GM19397 (cell line): ENCODE measurements around the gene SEMA3C.

Experiments
- ATAC-seq: cut with Tn5 transposase; IDR thresholded peaks from one replicate; pipeline ENCODE4 v1.9.1; 2021; ENCODE audit warnings: mild to moderate bottlenecking, moderate library complexity; ENCODE audit not compliant: unreplicated experiment

Gene SEMA3C

GRCh38 chr7:80708123-80708522 lies 210.7 kb downstream of the SEMA3C start:
- ATAC-seq, result no peak

DNA sequence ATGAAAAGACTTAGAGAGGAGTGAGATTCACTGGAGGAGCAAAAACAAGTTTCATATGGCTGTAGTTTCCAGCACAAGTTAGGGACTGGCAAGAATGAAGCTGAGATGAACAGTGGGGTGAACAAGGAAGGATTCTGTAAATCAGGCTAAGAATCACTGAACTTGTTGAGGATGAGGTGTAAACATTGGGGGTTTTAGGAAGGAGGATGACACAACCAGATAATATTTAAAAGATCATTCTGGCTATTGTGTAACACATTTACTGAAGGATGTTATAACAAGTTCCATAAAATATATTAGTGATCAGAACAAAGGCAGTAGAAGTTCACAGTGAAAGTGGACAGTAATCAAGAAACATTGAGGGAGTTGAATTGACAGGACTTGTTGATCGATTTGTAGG lies 211.5 kb downstream of the SEMA3C start:
- ATAC-seq, result no peak

DNA sequence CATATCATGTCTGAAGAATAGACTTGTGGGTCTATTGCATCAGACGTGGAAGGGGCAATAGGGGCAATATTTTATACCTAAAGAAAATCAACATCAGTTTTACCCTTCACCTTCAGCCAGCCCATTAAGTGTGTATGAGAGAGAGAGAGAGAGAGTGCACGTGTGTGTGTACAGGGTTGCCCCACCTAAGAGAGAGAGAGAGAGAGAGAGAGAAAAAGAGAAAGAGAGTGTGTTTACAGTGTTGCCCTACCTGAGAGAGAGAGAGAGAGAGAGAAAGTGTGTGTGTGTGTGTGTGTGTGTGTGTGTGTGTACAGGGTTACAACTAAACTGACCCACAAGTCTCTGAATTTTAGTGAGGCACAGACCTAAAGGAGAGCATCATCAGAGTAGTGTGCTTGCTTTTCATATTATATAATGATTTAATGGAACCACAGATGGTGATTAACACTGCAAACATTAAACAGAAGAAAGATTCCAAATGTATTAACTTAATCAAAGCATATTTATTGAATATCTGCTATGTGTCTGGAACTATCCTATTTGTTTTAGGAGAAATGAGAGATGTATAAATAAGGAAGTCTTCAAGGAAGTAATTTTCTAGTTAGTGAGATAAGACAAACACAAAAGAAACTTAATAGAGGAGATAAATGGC lies 213.6 kb downstream of the SEMA3C start:
- ATAC-seq, result no peak

- ATAC-seq, result no peak
These were observed 215.6 kb downstream of the SEMA3C start for GRCh38 chr7:80703272-80703671.

DNA sequence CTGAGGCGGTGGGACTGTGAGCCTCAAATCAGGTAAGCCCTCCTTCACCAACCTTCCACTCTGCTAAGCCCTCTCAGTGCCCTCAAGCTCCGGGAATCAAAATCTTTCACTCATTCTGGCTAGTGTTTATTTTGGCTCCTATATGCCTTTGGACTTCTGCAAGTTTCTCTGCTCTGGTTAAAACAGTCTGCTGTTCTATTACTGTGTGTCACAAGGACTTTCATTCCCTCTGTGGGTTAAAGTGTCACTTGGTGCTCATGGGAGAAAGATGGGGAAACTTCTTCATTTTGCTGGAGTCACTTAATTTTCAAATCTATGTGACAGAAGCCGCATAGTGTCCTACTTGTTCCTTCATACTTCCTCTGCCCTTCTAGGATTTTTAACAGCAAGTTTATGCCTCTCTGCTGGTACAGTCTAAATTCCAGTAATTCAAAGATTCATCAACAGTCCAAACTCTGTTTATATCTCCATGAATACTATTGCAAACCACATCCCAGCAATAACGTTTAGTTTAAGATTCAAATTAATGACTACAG lies 219.1 kb downstream of the SEMA3C start:
- no peak for ATAC-seq

DNA sequence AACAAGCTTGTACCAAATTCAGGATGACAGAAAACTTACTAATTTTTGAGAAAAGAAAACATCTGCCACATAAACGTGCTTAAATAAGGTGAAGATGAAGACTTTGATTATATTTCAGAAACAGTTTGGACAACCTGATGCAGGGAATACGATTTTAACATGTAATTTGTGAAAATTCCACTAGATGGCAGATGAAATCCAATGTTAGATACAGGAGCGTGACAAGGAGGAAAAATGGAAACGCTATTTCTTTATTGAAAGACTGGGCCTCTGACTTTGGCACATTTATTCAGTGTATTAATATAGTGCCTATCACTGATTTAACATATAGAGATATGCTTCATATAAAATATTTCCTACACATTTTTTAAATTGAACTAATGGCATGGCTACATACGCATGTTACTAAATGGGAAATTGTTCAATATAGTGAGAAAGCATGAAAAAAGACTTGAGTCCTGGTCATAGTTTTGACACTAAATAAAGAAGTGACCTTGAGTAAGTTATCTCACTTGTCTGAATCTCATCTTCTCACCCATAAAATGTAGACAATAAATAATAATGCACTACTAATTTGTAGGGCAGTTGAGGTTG lies 219.7 kb downstream of the SEMA3C start:
- no peak for ATAC-seq
